Right kidney (tissue), 1 donor: ENCODE measurements around the gene LENEP.

Experiments used
- DNase-seq: peaks from one replicate; pipeline ENCODE4 v3.0.0-alpha.2; 2016

The LENEP gene

GRCh38 chr1:155030243-155030795 lies 36.9 kb downstream of the LENEP start:
- no peak for DNase-seq

- DNase-seq, result no peak
Measured at GRCh38 chr1:155030899-155031298, 37.5 kb downstream of the LENEP start.

GRCh38 chr1:155032886-155033285 lies 39.5 kb downstream of the LENEP start:
- DNase-seq, result no peak

- no peak for DNase-seq
Measured at GRCh38 chr1:155033524-155033923, 40.1 kb downstream of the LENEP start, which contains the start of the genes DCST1 and DCST2. Gene DCST1 (plus strand): TSS chr1:155033824. CDS start chr1:155034037, 213 bp downstream. Gene DCST2 (minus strand): TSS chr1:155033781. CDS start chr1:155033701, 80 bp downstream.

GRCh38 chr1:155034318-155035208 lies 41.2 kb downstream of the LENEP start:
- DNase-seq, result no peak

- no peak for DNase-seq
Measured at GRCh38 chr1:155035936-155036335, 42.5 kb downstream of the LENEP start.

GRCh38 chr1:155037043-155037442 lies 43.7 kb downstream of the LENEP start:
- no peak for DNase-seq

GRCh38 chr1:155037851-155038441 lies 44.6 kb downstream of the LENEP start:
- no peak for DNase-seq

- DNase-seq, result no peak
Measured at GRCh38 chr1:155038602-155039307, 45.4 kb downstream of the LENEP start.

GRCh38 chr1:155039308-155039669 lies 45.9 kb downstream of the LENEP start:
- DNase-seq, result no peak

- no peak for DNase-seq
Measured at GRCh38 chr1:155040358-155041093, 47.1 kb downstream of the LENEP start.

- no peak for DNase-seq
Measured at GRCh38 chr1:155042789-155043188, 49.4 kb downstream of the LENEP start.

GRCh38 chr1:155043301-155043702 lies 49.9 kb downstream of the LENEP start:
- no peak for DNase-seq

- no peak for DNase-seq
Measured at GRCh38 chr1:155043793-155044192, 50.4 kb downstream of the LENEP start.
